Activated naive CD8-positive, alpha-beta T cell treated with anti-CD3 and anti-CD28 coated beads, Interleukin-2, amount 50 U/mL, for 16 hours (primary cell): ENCODE measurements around the gene C10orf90.
"Not testable (repeated sequence)": the region's sequence is repeated elsewhere in the genome, so short reads cannot be mapped to it uniquely, and the experiment has no call there.

Experiments used
- DNase-seq: peaks from one replicate; pipeline ENCODE4 v3.0.0-alpha.2; 2020; ENCODE audit warnings: low read depth, low spot score

Gene C10orf90

GRCh38 chr10:126392469-126392868 is 278.0 kb downstream of the C10orf90 start:
- no peak for DNase-seq

- no peak for DNase-seq
Observed at GRCh38 chr10:126392068-126392467, 278.4 kb downstream of the C10orf90 start.

- DNase-seq: no peak
Observed at GRCh38 chr10:126391192-126391885, 279.2 kb downstream of the C10orf90 start.

- no peak for DNase-seq
Observed at GRCh38 chr10:126390324-126390723, 280.2 kb downstream of the C10orf90 start.

- no peak for DNase-seq
Observed at GRCh38 chr10:126387931-126388911, 282.3 kb downstream of the C10orf90 start, which contains the start of gene ADAM12. ADAM12 (minus strand) TSS chr10:126388477; CDS start chr10:126388145, 332 bp downstream.

GRCh38 chr10:126387041-126387921 is 283.2 kb downstream of the C10orf90 start:
- no peak for DNase-seq

GRCh38 chr10:126384269-126384873 is 286.1 kb downstream of the C10orf90 start:
- no peak for DNase-seq

GRCh38 chr10:126380352-126381076 is 290.0 kb downstream of the C10orf90 start:
- DNase-seq: no peak

GRCh38 chr10:126379166-126379565 is 291.3 kb downstream of the C10orf90 start:
- DNase-seq: not testable (repeated sequence)

- no peak for DNase-seq
Observed at GRCh38 chr10:126376956-126377355, 293.5 kb downstream of the C10orf90 start.

- DNase-seq: no peak
Observed at GRCh38 chr10:126375926-126376554, 294.5 kb downstream of the C10orf90 start.

GRCh38 chr10:126375299-126375698 is 295.2 kb downstream of the C10orf90 start:
- no peak for DNase-seq
